Measurements from ENCODE around the gene RARG.
"Not testable (repeated sequence)": the region's sequence is repeated elsewhere in the genome, so short reads cannot be mapped to it uniquely, and the experiment has no call there.

Gene RARG

DNA sequence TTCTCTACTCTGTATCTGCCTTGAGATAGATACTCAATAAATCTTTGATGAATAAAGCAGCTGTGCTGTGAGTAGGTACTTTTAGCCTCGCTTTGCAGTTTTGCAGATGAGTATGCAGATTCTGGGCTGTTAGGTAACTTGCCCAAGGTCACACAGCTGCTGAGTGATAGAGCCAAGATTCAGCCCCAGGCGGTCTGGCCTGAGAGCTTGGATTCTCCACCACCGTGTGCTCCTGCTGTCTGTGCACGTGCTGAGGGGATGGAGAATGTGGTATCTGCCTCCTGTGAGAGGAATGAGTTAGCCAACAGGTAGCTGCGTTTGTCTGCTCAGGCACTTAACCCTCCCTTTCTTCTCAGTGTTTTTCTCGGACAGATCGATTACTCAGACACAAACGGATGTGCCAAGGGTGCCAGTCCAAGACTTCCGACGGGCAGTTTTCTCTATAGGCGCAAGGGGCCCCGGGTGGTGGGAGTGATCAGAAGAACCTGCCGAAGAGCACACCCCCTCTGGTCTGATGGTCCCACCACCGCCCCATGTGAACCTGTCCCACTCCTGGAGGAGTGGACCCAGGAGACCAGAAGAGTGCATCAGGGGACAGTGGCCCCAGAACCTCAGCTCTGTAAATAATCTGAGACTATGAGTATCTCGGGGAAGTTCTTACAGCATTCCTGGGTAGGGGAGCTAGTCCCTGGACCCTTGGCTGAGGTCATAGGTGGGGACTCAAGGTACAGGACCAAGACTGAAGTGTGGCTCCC, 44.7 kb downstream of the RARG start:
- DNase-seq = no peak

DNA sequence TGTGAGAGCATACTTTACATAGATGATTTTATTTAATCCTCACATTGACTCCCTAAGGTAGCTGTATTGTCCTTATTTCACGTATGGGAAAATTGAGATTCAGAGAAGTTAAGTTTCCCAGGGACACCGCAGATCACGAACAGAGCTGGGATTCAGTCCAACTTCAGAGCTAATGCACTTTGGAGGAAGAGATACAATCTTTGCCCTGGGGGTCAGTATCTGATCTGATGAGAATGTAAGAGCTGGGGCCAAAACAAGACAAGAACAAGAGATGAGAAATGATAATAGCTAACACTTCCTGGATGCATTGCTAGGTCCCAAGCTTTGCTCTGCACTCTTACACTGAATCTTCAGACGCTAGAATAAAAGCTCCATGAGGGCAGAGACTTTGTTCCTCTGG, 45.3 kb downstream of the RARG start:
- no peak for DNase-seq

DNA sequence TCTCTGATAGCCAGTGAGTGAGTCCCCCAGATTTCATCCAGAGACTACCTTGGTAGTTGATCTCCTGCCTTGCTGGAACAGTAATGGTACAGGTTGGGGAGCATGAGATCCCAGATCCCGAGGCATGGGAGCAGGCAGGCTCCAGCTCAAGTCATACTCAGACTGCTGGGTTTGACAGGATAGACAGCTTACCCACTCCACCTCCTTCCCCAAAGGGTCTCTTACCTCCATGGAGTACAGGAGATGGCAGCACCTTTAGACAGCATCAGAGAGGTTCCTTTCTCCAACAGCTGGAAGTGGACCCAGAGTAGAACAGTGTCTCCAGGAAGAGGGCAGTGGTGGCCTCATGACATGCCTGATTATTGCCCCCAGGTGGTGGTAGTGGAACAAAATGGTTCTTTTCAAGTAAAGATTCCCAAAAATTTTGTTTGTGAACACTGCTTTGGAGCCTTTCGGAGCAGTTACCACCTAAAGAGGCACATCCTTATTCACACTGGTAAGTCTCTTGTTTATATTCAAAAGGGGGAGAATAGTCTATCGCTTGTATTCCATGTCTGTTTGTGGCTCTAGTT, 46.3 kb downstream of the RARG start:
- DNase-seq = no peak

DNA sequence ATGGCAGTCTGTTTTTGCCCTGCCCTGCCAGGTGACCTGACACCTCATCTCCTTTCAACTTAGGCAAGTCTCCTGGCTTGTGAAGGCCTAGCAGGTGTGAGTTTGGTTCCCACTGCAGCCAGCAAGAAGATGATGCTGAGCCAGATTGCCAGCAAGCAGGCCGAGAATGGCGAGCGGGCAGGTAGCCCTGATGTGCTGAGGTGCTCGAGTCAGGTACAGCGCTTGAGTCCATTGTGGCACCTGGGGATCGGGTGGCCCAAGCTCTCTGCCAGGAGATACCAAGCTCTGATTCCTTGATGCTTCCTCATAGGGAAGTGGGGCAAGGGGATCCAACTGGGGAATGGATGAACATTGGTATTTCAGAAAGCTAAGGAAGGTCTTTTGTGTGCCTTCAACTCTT, 47.2 kb downstream of the RARG start:
- DNase-seq = no peak

DNA sequence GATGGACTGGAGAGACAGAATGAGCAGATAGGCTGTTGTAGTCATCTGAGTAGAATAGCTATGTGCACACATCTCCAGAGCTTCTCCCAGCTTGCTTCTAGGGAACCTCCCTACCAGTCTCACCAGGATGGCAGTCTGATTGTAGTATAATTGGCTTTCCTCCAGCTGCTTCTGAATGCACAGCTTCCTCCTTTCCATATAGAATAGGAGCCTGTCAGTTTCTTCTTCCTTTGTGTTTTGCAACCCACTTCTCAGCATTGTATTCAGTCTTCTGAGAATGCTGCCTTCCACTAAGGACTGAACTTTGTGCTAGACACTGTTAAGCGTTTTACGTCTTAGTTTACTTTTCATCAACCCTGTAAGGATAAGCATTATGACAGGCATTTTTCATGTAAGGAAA, 49.1 kb downstream of the RARG start:
- DNase-seq = no peak

DNA sequence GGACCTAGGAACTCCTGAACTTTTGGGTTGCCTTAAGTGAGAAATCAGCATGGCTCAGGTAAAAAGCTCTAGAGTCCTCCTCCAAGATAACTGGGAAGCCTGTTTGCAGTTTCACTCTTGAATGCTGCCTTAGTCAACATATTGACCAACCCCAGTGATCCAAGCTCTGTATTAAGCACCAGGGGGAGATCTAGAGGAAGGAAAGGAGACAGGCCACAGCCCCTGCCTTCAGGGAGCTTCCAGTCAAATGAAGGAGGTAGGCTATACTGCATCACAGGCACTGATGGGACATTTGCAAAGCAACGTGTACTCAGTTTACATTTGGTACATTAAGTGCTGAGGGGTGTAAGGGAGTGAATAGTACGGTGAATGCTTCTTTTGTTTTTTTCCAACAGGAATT, 50.1 kb downstream of the RARG start:
- no peak for DNase-seq

DNA sequence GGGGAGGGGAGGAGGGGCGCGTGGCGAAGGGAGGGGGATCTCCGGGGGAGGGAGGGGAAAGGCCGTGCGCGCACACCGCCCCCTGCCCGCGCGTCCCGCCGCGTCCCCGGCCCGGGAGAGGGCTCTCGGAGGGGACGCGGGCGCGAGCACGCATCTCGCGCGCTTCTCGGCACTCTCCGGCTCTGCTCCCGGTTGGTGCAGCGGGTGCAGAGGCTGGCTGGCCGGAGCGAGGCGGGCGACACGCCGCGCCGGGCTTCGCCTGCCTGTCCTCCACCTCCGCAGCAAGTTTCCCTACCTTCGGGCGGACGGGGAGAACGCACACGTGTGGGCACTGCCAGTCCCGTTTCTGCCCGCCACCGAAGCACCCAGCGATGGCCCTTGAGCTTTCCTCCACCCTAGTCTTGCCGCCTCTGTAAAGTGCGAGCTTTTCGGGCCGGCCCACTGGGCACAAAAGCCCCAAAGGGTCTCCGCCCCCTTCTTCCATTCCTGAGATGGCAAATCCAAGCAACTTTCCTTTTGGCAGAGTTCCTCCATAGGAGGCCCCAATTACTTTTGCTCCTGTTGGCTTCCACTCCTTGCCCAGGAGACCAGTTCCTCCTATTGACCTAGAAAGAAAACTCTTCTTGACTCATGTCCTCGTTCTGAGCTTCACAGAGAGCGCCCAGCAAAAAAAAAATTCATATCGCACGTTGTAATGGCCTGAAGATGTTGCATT, 50.9 kb downstream of the RARG start:
- DNase-seq = peak; percentile 62 to 76

DNA sequence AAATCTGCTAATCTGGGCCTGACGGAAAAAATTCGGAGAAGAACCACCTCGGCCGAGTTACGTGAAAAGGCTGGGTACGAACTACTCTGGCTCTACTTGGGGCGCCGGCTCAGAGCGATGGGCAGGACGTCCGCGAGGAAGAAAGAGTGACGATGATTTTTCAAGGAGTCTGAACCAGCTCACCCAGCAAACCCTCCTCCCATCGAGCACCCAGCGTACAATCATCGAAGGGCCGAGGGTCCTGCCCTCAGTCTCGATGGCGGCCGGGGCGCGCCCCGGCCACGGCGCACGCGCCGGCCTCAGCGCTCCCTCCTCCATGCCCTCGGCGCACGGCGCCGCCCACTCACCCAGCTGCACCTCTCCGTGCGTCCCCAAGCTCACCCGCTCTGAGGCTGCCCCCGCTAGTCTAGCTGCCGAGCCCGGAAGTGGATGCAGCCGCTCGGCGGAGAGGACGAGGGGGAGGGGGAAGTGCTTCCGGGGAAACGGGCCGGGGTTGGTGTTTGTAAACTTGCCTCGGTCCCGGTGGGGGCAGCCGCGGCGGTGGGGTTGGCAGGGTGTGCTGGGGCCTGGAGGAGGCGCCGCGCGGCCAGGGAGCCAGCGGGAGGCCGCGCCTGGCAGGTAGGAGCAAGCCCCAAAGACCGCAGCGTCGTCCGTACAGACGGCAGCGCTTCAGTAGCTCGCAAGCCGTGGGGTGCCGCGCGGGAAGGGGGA, 51.6 kb downstream of the RARG start, which contains the start of the genes CSAD and ZNF740:
CSAD (minus strand) TSS at position 706 of the 711 bp plus-strand sequence. CDS start 7,455 bp downstream, outside the sequence.
ZNF740 (plus strand) TSS at position 503 of the 711 bp plus-strand sequence. CDS start 1,262 bp downstream, outside the sequence.
- peak; percentile 95 to 97 for DNase-seq

DNA sequence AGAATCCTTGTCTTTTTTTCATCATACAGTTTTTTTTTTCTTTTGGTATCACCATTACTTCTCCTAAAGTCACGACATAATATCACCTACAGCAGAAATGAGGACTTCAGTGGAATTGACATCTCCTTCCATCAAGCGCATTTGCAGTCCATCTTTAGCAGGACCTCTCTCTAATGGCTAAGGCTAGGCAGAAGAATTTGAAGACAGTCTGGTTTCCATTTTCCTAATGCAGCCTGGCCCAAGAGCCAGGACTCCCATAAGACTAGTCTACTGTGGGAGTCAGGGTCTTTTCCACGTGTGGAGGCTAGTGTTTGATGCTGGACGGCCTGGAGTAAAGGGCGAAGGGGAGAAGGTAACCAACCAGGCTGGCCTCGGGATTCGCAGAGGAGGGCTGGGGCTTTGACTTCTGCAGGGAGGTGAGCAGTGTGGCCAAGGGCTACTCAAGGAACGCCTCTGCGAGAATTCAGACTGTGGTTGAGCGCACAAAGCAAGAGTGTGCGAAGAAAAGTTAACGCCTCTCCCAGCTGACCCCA, 52.3 kb downstream of the RARG start:
- peak in 1 of 2 experiments; percentile 44 for DNase-seq

DNA sequence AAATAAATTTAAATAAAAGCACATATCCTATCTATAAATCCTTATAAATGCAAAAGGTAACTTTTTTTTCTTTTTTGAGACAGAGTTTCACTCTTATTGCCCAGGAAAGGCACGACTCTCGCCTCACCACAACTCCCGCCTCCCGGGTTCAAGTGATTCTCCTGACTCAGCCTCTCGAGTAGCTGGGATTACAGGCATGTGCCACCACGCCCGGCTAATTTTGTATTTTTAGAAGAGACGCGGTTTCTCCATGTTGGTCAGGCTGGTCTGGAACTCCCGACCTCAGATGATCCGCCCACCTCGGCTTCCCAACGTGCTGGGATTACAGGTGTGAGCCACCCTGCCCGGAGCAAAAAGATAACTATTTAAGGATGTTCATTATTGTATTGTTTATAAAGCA, 53.2 kb downstream of the RARG start:
- DNase-seq = not testable (repeated sequence)

DNA sequence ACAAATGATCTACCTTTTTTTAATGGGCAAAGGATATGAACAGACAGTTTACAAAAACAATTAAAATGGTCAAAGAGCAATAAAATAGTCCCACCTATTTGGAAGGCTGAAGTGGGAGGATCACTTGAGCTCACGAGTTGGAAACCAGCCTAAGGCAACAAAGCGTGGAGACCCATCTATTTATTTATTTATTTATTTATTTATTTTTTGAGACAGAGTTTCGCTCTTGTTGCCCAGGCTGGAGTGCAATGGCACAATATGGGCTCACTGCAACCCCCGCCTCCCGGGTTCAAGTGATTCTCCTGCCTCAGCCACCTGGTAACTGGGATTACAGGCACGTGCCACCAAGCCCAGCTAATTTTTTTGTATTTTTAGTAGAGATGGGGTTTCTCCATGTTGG, 54.6 kb downstream of the RARG start:
- DNase-seq = not testable (repeated sequence)

DNA sequence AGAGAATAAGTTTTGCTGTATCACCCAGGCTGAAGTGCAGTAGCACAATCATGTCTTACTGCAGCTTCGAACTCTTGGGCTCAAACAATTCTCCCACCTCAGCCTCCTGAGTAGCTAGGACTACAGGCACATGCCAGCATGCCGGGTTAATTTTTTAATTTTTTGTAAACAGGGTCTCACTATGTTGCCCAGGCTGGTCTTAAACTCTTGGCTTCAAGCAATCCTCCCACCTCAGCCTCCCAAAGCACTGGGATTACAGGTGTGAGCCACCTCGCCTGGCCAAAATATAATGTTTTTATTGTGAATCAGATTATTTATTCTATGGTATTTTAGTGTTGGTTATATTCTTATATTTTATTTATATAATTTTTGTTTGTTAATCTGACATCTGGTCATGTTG, 55.3 kb downstream of the RARG start:
- no peak for DNase-seq

DNA sequence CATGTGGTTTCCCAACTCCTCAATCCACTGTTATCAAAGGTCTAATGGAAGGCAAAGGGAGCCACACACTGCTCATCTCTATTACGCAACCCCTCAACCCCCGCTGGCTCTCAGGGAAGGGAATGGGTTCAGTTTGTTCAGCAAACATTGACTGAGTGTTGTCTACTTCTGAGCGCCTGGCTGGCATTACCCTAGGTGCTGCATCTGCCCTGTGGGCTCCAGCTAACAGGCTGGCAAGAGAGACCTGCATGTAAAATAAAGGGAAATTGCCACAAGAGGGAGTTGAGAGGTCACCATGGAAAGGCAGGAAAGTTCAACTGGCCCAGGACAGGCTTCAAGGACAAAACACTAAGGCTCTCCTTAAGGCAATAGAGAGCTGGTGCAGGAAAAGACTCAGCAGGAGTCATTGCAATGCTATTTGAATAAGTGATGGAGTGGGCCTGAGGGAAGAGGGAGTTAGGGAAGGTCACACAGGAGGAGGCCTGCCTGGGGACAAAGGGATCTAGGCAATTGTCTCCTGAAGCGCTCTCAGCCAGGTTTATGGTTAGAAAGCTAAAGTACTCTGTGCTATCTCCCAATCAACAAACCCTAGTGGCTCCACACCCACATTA, 57.0 kb downstream of the RARG start:
- peak in 1 of 2 experiments; percentile 26 for DNase-seq

DNA sequence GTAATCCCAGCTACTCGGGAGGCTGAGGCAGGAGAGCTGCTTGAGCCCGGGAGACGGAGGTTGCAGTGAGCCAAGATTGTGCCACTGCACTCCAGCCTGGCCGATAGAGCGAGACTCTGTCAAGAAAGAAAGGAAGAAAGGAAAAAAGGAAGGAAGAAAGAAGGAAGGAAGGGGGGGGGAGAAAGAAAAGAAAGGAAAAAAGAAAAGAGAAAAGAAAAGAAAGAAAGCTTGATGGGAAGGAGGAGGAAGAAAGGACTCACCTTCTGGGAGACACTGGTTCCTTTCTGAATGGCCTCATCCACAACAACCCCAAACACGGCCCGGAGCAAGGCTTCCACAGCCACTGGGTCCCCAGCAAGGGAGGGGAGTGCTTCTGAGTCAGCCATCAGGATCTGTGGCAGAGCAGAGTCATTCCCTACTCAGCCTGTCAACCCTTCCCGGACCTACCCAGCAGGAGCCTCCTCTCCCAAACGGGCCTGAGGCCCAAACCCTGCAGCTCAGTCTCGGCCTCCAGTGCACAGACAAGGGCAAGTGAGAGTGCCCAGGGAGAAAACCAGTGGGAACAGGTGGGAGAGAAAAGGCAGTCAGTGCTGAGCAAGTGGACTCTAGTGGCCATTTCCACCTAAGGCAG, 58.8 kb downstream of the RARG start:
- no peak for DNase-seq

DNA sequence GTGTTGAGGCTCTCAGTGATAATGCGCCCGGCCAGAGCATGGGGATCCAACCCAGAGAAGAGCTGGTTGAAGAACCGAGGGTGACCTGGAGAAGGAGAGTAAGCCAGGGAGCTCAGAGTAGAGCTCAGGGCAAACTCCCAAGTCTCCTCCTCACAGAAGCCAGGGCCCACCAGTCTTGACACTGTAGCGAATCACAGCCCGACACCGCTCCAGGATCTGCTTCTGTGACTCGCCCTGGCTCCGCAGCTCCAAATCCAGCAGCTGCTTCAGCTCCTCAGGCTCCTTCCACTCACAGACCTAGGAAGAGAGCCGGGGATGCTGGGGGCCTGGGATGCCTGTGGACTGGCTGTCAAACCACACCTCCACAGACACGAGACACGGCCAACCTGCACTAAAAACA, 59.7 kb downstream of the RARG start:
- DNase-seq = no peak

DNA sequence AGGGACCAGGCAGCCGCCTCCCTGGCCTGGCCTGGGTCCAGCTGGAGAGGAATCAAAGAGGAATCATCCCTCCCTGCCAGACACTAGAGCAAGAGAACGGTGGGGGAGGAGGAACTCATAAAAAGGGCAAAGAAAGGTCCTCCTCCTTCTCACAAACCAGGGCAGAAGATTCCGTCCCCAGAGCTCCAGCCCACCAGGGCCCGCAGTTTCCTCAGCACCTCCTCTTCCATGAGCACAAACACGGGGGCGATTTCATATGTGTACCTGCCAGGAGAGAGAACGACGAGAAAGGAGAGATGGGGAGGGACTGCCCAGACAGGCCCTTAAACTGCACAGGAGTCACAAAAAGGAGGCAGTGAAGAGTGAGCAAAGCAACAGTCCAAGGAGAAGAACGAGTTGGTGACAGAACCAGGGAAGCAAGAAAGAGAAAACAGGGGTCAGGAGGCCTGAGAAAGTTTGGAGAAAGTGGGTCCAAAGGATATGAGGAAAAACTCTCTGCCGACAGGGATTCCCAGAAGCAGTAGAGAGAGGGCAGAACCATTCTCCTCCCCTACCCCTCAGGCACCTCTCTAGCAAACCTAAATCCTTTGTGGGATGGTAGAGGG, 60.2 kb downstream of the RARG start:
- DNase-seq = no peak

DNA sequence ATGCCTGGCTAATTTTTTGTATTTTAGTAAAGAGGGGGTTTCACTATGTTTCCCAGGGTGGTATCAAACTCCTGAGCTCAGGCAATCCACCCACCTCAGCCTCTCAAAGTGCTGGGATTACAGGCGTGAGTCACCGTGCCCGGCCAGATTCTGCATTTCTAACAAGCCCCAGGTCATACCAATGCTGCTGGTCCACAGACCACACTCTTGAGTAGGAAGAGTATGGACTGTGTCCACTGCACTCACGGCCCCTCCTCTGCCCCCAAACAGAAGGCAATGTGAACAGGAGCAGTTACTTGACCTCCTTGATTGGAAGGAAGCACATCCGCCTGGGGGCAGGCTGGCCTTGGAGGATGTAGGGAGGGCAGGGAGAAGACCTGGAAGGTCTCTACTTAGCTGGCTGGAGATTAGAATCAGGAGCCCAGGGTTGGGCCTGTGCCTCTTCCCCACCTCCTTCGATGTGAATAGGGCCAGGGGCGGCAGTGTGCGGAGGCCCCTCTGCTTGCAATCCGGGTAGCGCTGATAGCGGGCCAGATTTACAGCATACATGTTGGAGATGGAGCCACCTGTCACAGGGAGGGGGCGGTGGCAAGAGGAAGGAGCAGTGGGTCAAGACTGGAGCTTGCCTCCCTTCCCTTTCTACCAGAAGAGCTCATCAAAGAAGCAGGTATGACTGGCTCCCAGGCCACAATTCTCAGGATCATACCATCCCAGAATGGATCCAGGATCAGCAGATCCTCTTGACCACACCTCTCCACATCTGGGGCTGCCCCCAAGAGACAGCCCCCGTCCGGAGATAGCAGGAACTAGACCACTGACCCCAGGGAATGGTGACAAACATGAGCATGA, 60.9 kb downstream of the RARG start:
- no peak for DNase-seq

DNA sequence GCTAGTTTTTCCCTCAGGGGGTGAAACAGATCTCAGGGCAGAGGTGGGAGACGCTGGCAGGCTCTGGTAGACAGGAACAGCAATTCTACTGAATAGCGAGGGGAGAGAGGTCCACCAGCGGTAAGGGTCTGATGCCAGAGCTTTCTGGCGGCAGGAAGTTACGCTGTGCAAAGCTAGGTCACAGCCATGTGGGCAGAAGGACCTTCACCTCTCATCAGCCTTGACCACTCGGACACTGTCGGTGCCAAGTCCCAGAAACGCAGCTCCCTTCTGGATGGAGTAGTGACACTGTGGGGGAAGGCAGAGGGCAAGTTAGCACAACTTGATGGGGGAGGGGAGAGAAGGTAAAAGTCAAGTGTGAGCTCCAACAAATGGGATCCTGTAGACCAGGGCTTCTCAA, 61.8 kb downstream of the RARG start:
- DNase-seq = no peak

DNA sequence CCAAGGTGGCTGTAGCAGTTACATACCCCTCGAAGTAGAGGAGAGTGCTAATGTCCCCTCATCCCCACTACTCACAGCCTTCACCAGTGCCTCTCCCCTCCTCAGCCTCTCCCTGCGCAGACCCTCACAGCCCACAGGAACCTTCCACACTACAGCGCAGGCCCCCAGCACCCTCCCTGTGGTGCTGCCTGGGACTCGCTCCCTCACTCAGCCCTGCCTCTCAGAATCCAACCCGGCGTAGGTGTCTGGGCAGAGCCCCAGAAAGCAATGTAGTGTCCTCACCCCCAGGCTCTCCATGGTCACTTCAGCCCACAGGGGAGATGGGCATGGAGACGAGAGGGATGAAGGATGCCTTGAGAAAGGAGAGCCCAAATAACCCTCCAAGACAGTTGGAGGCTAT, 62.4 kb downstream of the RARG start:
- no peak for DNase-seq

DNA sequence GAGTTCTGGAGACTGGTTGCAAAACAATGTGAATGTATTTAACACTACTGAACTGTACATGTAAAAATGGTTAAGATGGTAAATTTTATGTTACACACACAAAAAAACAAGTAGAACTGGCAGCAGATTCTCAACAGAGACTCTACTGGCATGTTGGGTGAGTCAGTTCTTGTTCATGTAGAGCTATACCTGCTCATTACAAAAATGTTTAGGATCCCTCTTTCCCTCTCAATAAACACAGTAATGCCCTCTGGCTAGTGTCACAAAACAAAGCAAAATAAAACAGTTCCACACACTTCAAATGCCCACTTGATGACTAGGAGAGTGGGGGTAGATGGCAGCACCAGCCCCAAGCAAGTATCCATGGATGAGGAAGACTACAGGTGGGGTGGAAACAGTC, 65.2 kb downstream of the RARG start:
- DNase-seq = no peak

DNA sequence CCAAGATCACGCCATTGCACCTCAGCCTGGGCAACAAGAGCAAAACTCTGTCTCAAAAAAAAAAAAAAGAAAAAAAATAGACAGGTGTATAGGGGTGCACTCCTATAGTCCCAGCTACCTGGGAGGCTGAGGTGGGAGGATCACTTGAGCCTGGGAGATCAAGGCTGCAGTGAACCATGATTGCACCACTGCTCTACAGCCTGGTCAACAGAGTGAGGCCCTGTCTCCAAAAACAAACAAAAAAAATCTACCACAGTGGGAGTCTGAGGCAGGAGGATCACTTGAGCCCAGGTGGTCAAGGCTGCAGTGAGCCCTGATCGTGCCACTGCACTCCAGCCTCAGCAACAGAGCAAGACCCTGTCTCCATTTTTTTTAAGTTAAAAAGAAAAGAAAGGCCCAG, 69.0 kb downstream of the RARG start:
- DNase-seq = not testable (repeated sequence)
